T-helper 2 cell treated with Interferon-gamma antibody and Interleukin-4, amounts not matched to agents 5 μg/mL and 100 μg/mL, for 36 hours (primary cell): ENCODE results near the gene ACER3.

ENCODE experiments used
- DNase-seq: peaks from one replicate; pipeline ENCODE4 v3.0.0; 2021; ENCODE audit warnings: low spot score
- H3K27ac Mint-ChIP-seq: one replicate; pipeline ENCODE4 v1.8.0; 2021; ENCODE audit warnings: mild to moderate bottlenecking, mixed read lengths
- H3K27me3 Mint-ChIP-seq: one replicate; pipeline ENCODE4 v1.8.0; 2021; ENCODE audit warnings: low read depth, mixed read lengths
- H3K36me3 Mint-ChIP-seq: one replicate; pipeline ENCODE4 v1.8.0; 2021; ENCODE audit warnings: low read depth, mixed read lengths
- H3K4me1 Mint-ChIP-seq: one replicate; pipeline ENCODE4 v1.8.0; 2021; ENCODE audit warnings: low read depth, mixed read lengths
- H3K4me3 Mint-ChIP-seq: one replicate; pipeline ENCODE4 v1.8.0; 2022; ENCODE audit warnings: mild to moderate bottlenecking, moderate library complexity, mixed read lengths
- H3K9me3 Mint-ChIP-seq: one replicate; pipeline ENCODE4 v1.8.0; 2021; ENCODE audit warnings: mixed read lengths

The ACER3 gene

DNA sequence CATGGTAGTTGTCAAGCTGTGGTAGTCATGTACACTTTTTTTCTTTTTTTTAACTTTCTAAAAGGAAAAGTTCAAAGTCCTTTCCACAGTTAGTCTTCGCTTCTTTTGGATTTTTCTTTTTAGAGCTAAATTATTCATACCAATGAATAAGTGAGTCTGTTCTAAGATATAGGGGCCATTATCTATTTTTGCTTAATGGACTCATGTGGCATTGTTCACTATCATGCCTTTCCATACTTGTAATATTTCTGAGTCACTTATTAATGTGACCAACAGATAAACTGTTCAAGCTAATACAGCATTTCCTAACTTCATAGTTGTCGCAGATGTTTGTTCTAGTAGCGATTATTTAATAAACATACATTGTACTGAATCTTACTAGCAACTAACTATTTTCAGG is 165.5 kb downstream of the ACER3 start:
- Mint-ChIP-seq H3K4me1 (peaks cover 4% of the 10 kb centered on the region), H3K4me3 (no peak overlapping the region), H3K27me3 (peaks cover 6% of the 10 kb centered on the region), H3K27ac (no peak overlapping the region), H3K9me3 (no peaks in the 10 kb centered on the region), H3K36me3 (no peaks in the 10 kb centered on the region)
- DNase-seq: no peak

DNA sequence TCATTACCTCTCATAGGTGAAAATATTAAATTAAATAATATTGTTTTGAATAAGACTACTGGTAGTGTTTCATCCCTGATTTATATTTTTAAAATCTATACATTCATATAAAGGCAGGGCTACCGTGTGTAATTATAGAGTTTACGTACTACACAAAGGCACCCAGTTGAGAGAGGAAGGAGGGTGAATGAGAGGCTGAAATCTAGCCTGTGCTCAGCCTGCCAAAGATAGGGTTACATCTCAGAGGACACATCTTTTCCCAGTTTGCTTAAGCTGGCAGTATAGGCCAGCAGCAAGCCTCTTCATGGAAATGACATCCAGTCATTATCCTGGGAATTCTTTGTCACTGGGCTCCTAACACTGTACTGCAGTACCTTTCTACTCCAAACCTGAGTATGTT is 166.0 kb downstream of the ACER3 start:
- no peak for DNase-seq
- Mint-ChIP-seq H3K4me1 (peaks cover 4% of the 10 kb centered on the region), H3K36me3 (no peaks in the 10 kb centered on the region), H3K4me3 (no peak overlapping the region), H3K27me3 (peaks cover 6% of the 10 kb centered on the region), H3K9me3 (no peaks in the 10 kb centered on the region), H3K27ac (no peak overlapping the region)

DNA sequence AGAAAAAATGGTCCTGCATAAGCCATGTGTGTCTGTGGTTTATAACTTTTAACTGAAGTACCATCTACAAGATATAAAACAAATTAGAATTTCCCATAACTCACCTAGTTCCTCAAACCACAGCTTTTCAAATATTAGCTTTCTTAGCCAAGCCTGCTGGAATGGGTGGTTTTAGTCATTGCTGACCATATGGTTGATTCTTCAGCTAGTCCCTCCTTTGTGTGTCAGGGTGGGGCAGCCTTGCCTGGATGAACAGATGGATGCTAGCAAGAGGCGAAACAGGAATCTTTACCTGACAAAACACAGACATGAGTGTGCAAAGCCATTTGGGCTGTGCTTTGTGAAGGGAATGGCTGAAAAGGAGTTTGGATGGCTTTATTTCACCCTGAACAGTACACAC is 166.6 kb downstream of the ACER3 start:
- H3K27me3 Mint-ChIP-seq: peaks cover 6% of the 10 kb centered on the region
- H3K4me1 Mint-ChIP-seq: peaks cover 4% of the 10 kb centered on the region
- no peaks in the 10 kb centered on the region for H3K9me3 Mint-ChIP-seq
- no peak overlapping the region for H3K27ac Mint-ChIP-seq
- DNase-seq: no peak
- H3K36me3 Mint-ChIP-seq: no peaks in the 10 kb centered on the region
- H3K4me3 Mint-ChIP-seq: no peak overlapping the region

DNA sequence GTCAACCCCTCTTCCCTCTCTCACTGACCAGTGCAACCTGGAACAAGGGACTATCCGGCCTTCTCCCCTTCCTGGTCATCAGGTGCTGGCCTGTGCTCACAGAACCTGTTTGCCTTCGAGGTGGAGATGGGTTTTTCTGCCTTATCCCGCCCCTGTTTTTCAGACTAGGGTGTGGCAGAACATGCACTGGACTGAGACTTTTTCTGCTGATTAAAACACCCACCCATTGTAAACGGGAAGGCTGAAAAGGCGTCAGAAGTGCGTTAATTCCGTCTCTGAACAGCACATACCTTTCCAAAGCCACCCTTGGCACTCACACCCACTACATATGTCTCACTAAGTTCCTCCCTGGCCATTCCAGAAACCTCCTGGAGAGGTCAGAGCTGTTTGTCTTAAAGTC is 169.1 kb downstream of the ACER3 start:
- Mint-ChIP-seq H3K9me3 (no peaks in the 10 kb centered on the region), H3K27ac (no peak overlapping the region), H3K36me3 (no peaks in the 10 kb centered on the region), H3K4me1 (no peaks in the 10 kb centered on the region), H3K4me3 (no peak overlapping the region), H3K27me3 (peaks cover 6% of the 10 kb centered on the region)
- no peak for DNase-seq

DNA sequence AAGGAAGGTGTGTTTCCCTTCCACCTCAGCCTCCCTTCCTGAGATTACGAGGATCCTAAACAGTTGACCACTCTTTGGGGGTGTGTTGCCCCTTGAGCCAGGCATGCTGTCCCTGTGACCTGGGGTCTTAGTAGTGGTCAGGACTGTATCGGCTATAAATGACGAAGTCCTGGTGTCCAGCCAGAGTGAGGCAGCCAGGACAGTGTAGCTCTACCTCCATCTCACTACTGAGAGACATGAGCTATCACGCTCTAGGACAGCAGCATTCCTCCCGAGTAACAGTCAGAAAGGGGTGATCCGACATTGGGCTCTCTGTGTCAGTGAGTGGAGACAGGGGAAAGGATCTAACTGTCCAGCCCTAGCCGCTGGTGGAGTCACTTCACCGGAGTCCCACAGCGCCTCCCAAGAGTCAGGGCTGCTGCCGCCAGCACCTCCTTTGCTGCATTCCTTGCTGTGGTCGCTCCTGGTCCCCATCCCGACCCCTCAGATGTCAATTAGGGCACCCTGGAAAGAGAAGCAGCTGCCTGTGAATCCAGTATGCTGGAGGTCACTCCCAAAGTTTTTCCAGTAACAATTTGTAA is 170.2 kb downstream of the ACER3 start:
- no peaks in the 10 kb centered on the region for H3K9me3 Mint-ChIP-seq
- H3K27me3 Mint-ChIP-seq: peaks cover 9% of the 10 kb centered on the region
- H3K27ac Mint-ChIP-seq: no peak overlapping the region
- H3K36me3 Mint-ChIP-seq: no peaks in the 10 kb centered on the region
- DNase-seq: no peak
- no peaks in the 10 kb centered on the region for H3K4me1 Mint-ChIP-seq
- no peak overlapping the region for H3K4me3 Mint-ChIP-seq

DNA sequence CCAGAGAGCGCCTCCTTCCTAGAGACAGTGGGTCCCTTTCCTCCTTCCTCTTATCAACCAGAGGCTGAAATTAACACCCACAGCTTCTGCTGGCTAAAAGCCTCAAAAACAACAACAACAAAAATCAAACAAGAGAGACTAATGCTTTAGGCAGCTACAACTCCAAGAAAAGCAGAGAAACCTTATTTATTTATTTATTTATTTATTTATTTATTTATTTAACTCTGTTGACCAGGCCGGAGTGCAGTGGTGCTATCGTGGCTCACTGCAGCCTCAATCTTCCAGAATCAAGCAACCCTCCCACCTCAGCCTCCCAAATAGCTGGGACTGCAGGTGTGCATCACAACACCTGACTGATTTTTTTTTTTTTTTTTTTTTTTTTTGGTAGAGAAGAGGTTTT is 170.9 kb downstream of the ACER3 start:
- DNase-seq: no peak
- no peaks in the 10 kb centered on the region for H3K9me3 Mint-ChIP-seq
- H3K27ac Mint-ChIP-seq: no peak overlapping the region
- no peak overlapping the region for H3K4me3 Mint-ChIP-seq
- H3K36me3 Mint-ChIP-seq: no peaks in the 10 kb centered on the region
- H3K4me1 Mint-ChIP-seq: no peaks in the 10 kb centered on the region
- peaks cover 9% of the 10 kb centered on the region for H3K27me3 Mint-ChIP-seq

DNA sequence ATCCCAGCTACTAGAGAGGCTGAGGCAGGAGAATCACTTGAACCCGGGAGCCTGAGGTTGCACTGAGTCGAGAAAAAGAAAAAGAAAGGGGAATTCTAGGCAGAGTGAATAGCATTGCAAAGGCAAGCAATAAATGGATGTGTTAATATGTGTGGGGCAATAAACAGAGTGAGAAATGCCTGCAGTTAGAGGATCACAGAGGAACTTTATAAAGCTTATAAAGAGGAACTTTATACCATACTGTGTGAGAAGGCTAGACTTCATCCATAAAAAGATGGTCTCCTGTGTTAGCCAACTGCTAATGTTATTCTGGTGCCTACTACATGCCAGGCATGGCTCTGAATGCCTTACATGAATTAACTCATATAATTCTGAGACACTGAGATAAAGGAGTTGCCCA is 174.3 kb downstream of the ACER3 start:
- Mint-ChIP-seq H3K4me3 (no peak overlapping the region), H3K27me3 (peaks cover 30% of the 10 kb centered on the region), H3K9me3 (no peaks in the 10 kb centered on the region)

DNA sequence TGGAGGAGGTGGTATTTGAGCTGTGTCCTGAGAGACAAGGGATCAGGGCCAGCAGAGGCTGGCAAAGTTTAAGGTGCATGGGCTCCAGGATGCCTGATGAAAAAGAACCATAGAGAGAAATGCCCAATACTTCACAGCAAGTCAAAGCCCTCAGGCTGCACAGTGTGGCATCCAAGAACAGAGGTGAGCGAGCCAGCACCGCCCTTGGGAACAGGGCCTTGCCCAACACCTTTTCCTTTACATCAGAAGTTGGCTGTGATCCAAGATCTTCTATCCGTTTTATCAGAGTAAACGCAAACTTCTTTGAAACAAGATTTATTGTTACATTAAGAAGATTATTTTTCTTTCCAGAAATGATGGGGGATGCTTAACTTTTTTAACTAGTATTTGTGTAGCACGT is 174.9 kb downstream of the ACER3 start:
- Mint-ChIP-seq H3K27ac (no peak overlapping the region), H3K4me3 (no peak overlapping the region), H3K36me3 (no peaks in the 10 kb centered on the region), H3K9me3 (no peaks in the 10 kb centered on the region), H3K4me1 (peaks cover 4% of the 10 kb centered on the region), H3K27me3 (peaks cover 29% of the 10 kb centered on the region)
- DNase-seq: no peak

More for the DNA sequence above, 174.3 kb downstream of the ACER3 start:
- Mint-ChIP-seq H3K4me1 (peaks cover 4% of the 10 kb centered on the region), H3K27ac (no peak overlapping the region), H3K36me3 (no peaks in the 10 kb centered on the region)
- DNase-seq: no peak

DNA sequence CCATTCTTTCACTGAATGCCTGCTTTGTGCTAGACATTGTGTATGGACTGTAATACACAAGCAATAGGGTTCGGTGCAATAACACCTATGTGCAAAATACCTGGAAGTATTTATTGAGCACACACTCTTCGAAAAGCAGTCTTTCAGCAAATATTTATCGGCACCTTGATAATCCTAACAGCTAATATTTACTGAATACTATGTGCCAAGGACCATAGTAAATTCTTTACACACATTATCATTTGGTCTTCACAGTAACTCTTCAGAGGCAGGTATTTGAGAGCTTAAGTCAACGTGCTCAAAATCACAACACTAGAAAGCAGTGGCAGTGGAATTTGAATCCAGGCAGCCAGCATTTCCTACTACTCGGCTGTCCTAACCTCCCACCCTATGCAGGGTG is 175.7 kb downstream of the ACER3 start:
- H3K27ac Mint-ChIP-seq: no peak overlapping the region
- peaks cover 33% of the 10 kb centered on the region for H3K27me3 Mint-ChIP-seq
- peaks cover 4% of the 10 kb centered on the region for H3K4me1 Mint-ChIP-seq
- no peaks in the 10 kb centered on the region for H3K36me3 Mint-ChIP-seq
- DNase-seq: no peak
- no peak overlapping the region for H3K4me3 Mint-ChIP-seq
- H3K9me3 Mint-ChIP-seq: no peaks in the 10 kb centered on the region

DNA sequence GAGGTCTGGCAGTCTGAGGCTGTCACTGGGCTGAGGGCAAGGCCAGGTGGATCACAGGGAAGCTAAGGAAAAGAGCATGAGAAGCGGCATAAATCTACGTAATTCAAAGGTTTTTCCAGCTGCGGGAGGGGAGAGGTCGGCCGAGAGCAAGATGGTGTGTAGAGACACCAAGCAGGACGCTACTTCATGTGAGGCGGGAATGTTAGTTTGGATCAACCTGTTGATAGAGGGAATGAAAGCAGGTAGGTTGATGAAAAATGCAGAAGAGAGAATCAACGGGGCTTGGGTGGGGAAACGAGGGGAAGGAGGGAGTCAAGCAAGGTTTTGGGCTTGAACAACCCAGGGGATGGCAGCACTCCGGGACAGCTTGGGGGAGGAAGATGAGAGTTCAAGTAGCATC is 176.3 kb downstream of the ACER3 start:
- no peak for DNase-seq
- peaks cover 4% of the 10 kb centered on the region for H3K4me1 Mint-ChIP-seq
- no peaks in the 10 kb centered on the region for H3K9me3 Mint-ChIP-seq
- no peak overlapping the region for H3K27ac Mint-ChIP-seq
- no peaks in the 10 kb centered on the region for H3K36me3 Mint-ChIP-seq
- peaks cover 34% of the 10 kb centered on the region for H3K27me3 Mint-ChIP-seq
- no peak overlapping the region for H3K4me3 Mint-ChIP-seq

DNA sequence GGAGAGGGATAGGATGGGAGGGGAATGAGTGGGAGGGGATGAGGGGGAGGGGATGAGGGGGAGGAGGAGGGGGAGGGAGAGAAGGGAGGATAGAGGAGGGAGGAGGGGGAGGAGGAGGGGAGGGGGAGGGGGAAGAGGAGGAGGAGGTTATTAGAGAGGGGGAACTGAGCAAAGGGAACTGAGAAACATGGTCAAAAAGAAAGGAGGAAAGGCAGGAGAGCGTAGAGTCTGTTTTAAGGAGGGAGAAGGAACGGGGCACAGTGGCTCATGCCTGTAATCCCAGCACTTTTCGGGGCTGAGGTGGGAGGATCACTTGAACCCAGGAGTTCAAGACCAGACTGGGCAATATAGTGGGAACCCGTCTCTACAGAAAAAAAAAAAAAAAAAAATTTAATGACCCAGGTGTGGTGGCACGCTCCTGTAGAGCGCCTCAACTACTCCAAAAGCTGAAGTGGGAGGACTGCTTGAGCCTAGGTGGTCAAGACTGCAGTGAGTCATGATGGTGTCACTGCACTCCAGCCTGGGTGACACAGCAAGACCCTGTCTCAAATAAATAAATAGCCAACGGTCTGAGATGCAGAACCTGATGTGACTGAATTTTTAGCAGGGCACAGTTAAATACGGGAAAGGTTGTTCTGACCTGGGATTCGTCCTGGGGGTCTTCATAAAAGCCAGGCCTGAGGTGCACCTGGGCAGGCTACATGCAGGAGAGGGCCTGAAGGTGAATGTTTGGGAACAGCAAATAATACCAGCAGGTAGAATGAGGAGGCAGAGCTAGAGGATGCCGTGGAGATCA is 177.5 kb downstream of the ACER3 start:
- Mint-ChIP-seq H3K4me1 (peaks cover 4% of the 10 kb centered on the region), H3K36me3 (no peaks in the 10 kb centered on the region), H3K27me3 (peaks cover 37% of the 10 kb centered on the region), H3K9me3 (no peaks in the 10 kb centered on the region), H3K4me3 (no peak overlapping the region), H3K27ac (no peak overlapping the region)
- DNase-seq: no peak

DNA sequence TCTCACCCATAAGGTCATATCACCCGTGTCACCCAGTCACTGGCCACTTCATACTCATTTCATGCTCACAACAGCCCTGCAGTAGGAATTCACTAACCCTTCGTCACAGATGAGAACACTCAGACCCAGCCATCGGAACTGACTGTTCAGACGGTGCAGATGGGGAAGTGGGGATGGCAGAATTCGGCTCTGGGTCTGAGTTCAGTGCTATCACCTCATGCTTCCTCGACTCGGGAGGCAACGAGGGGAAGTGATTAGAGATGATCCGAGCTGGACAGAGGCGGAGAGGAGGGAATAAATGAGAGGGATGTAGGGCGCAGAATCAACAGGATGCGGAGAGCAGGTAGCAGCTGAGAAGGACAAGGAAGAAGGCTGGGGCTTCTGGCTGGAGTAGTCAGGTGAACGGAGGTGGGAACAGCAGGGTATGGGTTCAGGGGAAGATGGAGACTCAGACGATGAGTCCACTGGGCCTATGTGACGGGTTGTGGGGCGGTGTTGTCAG is 178.2 kb downstream of the ACER3 start:
- Mint-ChIP-seq H3K4me1 (peaks cover 4% of the 10 kb centered on the region), H3K4me3 (peak overlapping the region; percentile 55), H3K27me3 (peaks cover 37% of the 10 kb centered on the region), H3K27ac (no peak overlapping the region), H3K9me3 (no peaks in the 10 kb centered on the region), H3K36me3 (no peaks in the 10 kb centered on the region)
- DNase-seq: no peak

DNA sequence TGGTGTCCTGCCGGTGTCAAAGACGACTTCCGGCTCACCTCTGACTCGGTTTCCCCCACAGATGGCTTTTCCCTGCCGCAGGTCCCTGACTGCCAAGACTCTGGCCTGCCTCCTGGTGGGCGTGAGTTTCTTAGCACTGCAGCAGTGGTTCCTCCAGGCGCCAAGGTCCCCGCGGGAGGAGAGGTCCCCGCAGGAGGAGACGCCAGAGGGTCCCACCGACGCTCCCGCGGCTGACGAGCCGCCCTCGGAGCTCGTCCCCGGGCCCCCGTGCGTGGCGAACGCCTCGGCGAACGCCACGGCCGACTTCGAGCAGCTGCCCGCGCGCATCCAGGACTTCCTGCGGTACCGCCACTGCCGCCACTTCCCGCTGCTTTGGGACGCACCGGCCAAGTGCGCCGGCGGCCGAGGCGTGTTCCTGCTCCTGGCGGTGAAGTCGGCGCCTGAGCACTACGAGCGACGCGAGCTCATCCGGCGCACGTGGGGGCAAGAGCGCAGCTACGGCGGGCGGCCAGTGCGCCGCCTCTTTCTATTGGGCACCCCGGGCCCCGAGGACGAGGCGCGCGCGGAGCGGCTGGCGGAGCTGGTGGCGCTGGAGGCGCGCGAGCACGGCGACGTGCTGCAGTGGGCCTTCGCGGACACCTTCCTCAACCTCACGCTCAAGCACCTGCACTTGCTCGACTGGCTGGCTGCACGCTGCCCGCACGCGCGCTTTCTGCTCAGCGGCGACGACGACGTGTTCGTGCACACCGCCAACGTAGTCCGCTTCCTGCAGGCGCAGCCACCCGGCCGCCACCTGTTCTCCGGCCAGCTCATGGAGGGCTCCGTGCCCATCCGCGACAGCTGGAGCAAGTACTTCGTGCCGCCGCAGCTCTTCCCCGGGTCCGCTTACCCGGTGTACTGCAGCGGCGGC is 179.0 kb downstream of the ACER3 start:
- Mint-ChIP-seq H3K4me3 (no peak overlapping the region), H3K36me3 (no peaks in the 10 kb centered on the region), H3K27me3 (peaks cover 41% of the 10 kb centered on the region), H3K9me3 (no peaks in the 10 kb centered on the region), H3K4me1 (peaks cover 4% of the 10 kb centered on the region), H3K27ac (no peak overlapping the region)
- DNase-seq: peak; percentile 26

DNA sequence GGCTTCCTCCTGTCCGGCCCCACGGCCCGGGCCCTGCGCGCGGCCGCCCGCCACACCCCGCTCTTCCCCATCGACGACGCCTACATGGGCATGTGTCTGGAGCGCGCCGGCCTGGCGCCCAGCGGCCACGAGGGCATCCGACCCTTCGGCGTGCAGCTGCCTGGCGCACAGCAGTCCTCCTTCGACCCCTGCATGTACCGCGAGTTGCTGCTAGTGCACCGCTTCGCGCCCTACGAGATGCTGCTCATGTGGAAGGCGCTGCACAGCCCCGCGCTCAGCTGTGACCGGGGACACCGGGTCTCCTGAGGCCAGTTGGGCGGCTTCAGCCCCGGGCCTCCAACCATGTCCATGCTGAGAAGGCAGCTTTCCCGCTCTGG is 179.7 kb downstream of the ACER3 start:
- Mint-ChIP-seq H3K27me3 (peaks cover 45% of the 10 kb centered on the region), H3K27ac (no peak overlapping the region), H3K36me3 (no peaks in the 10 kb centered on the region), H3K9me3 (no peaks in the 10 kb centered on the region), H3K4me3 (peak overlapping the region; percentile 28), H3K4me1 (peaks cover 6% of the 10 kb centered on the region)
- DNase-seq: no peak
